Endothelial cell of umbilical vein (primary cell): ENCODE results near the gene HYAL3. TPM values are rescaled to one million over a fixed set of nuclear protein-coding genes. Genes with fewer than 3 reads are reported as not detected.

Experiments used
- BruUV-seq: library from RNA; stranded (reverse); fragments of 400-500 nt; replicated peaks from 2 replicates; lab custom pipeline; 2021; lab: Mats Ljungman, UMichigan
- CTCF ChIA-PET: fragments of 300-600, 350-600 bp; sonication (Branson Sonifier 250); formaldehyde crosslinking; loops from one replicate; lab custom pipeline; 2021; ENCODE audit warnings: antibody characterized with exemption, inconsistent platforms; lab: Charles Lee
- POLR2A ChIA-PET: fragments of 300-600, 350-600 bp; sonication (Branson Sonifier 250); formaldehyde crosslinking; loops from one replicate; lab custom pipeline; 2021; ENCODE audit warnings: antibody characterized with exemption, inconsistent platforms; lab: Charles Lee
- DNase-seq: peaks from one replicate; pipeline ENCODE4 v3.0.0-alpha.2; 2011; ENCODE audit warnings: low read depth, low spot score
- FAIRE-seq: peaks from 2 replicates; lab custom pipeline; 2011; peaks lifted over from hg19 to GRCh38; lab: Jason Lieb, UNC
- H2AFZ ChIP-seq: 2 replicates; pipeline ENCODE4 v1.6.0; 2012; ENCODE audit warnings: low read depth, low read length, control low read depth, inconsistent platforms
- H3K27ac ChIP-seq: 2 replicates; pipeline ENCODE4 v1.5.1; 2011; ENCODE audit warnings: low read depth, mild to moderate bottlenecking, control low read depth, low read length, moderate library complexity; ENCODE audit not compliant: insufficient read depth
- H3K27me3 ChIP-seq, 2 experiments: 2 replicates each; pipeline versions ENCODE4 v1.6.0 to v1.6.1; 2011; ENCODE audit warnings: low read length in 2 of 2, mixed read lengths in 1 of 2; ENCODE audit not compliant: control insufficient read depth in 2 of 2, insufficient read depth in 2 of 2
- H3K36me3 ChIP-seq, 2 experiments: 2 replicates in 1 of 2; 3 replicates in 1 of 2; pipeline ENCODE4 v1.5.1; 2011; ENCODE audit warnings: low read length in 2 of 2, mild to moderate bottlenecking in 1 of 2, moderate library complexity in 1 of 2; ENCODE audit not compliant: control insufficient read depth in 2 of 2, insufficient read depth in 2 of 2; ENCODE audit errors: extremely low read depth in 1 of 2
- H3K4me1 ChIP-seq: 3 replicates; pipeline ENCODE4 v1.5.1; 2011; ENCODE audit warnings: mild to moderate bottlenecking, low read length; ENCODE audit not compliant: control insufficient read depth, insufficient read depth; ENCODE audit errors: extremely low read depth
- H3K4me2 ChIP-seq: 2 replicates; pipeline ENCODE4 v1.6.1; 2011; ENCODE audit warnings: low read length, control low read depth, mixed read lengths; ENCODE audit not compliant: insufficient read depth
- H3K4me3 ChIP-seq, 3 experiments: fragments of 200-600 bp in 1 of 3; sonication (generic), shearing (Covaris generic) in 1 of 3; replicated peaks in 1 of 3; 2 replicates each; pipeline ENCODE4 v1.5.1; 2011 to 2016; ENCODE audit warnings: control low read depth in 3 of 3, low read length in 3 of 3, mild to moderate bottlenecking in 2 of 3, inconsistent platforms in 1 of 3, low read depth in 1 of 3, moderate library complexity in 1 of 3; ENCODE audit not compliant: insufficient read depth in 1 of 3
- H3K79me2 ChIP-seq: 2 replicates; pipeline ENCODE4 v1.6.0; 2012; ENCODE audit warnings: low read length, inconsistent platforms; ENCODE audit not compliant: control insufficient read depth, insufficient read depth
- H3K9ac ChIP-seq: replicated peaks from 2 replicates; pipeline ENCODE3; 2011; ENCODE audit warnings: low read length, control low read depth; ENCODE audit not compliant: insufficient read depth; ENCODE audit errors: extremely low read depth
- H3K9me1 ChIP-seq: replicated peaks from 3 replicates; pipeline ENCODE4 v1.6.0; 2011; ENCODE audit warnings: mild to moderate bottlenecking, low read length; ENCODE audit not compliant: control insufficient read depth, insufficient read depth; ENCODE audit errors: extremely low read depth
- H3K9me3 ChIP-seq: replicated peaks from 2 replicates; pipeline ENCODE4 v1.5.1; 2012; ENCODE audit warnings: low read length, inconsistent platforms; ENCODE audit not compliant: control insufficient read depth, insufficient read depth
- H4K20me1 ChIP-seq: replicated peaks from 2 replicates; pipeline ENCODE3; 2011; ENCODE audit warnings: mild to moderate bottlenecking, low read length; ENCODE audit not compliant: control insufficient read depth, insufficient read depth; ENCODE audit errors: extremely low read depth
- CTCF ChIP-seq, 2 donors: IDR thresholded peaks; 1 replicate in 1 of 2; 2 replicates in 1 of 2; pipeline ENCODE4 v1.5.1; 2011; ENCODE audit warnings: low read length in 2 of 2, mild to moderate bottlenecking in 2 of 2, moderate library complexity in 2 of 2, control low read depth in 1 of 2, inconsistent platforms in 1 of 2, low read depth in 1 of 2; ENCODE audit not compliant: insufficient read depth in 1 of 2; ENCODE audit errors: extremely low read depth in 1 of 2
- EZH2 ChIP-seq: IDR thresholded peaks from 2 replicates; pipeline ENCODE4 v1.6.1; 2012; ENCODE audit warnings: borderline replicate concordance, low read depth, mild to moderate bottlenecking, moderate library complexity, low read length, inconsistent platforms; ENCODE audit not compliant: severe bottlenecking
- FOS ChIP-seq: IDR thresholded peaks from 2 replicates; pipeline ENCODE4 v1.6.1; 2011; ENCODE audit warnings: mild to moderate bottlenecking, low read length, moderate library complexity, borderline replicate concordance; ENCODE audit not compliant: insufficient read depth
- GATA2 ChIP-seq: IDR thresholded peaks from 2 replicates; pipeline ENCODE4 v1.7.0; 2011; ENCODE audit warnings: low read depth, mild to moderate bottlenecking, moderate library complexity, mixed read lengths, low read length; ENCODE audit not compliant: insufficient read length, insufficient read depth
- JUN ChIP-seq: IDR thresholded peaks from 2 replicates; pipeline ENCODE4 v1.6.1; 2011; ENCODE audit warnings: borderline replicate concordance, low read depth; ENCODE audit not compliant: insufficient read length, insufficient read depth
- MAX ChIP-seq: IDR thresholded peaks from 2 replicates; pipeline ENCODE4 v1.6.1; 2011; ENCODE audit not compliant: insufficient read depth, insufficient read length
- MYC ChIP-seq: IDR thresholded peaks from one replicate; pipeline ENCODE4 v1.6.1; 2011; ENCODE audit warnings: mild to moderate bottlenecking, low read depth, low read length
- POLR2A ChIP-seq: IDR thresholded peaks from 2 replicates; pipeline ENCODE4 v1.6.1; 2012; ENCODE audit warnings: low read depth, mild to moderate bottlenecking, control low read depth, low read length
- POLR2AphosphoS5 ChIP-seq: IDR thresholded peaks from 2 replicates; pipeline ENCODE4 v1.6.1; 2012; ENCODE audit warnings: low read depth, mild to moderate bottlenecking, control low read depth, low read length, moderate library complexity; ENCODE audit not compliant: insufficient read depth
- dilution Hi-C: fragments of 300-500 bp; cut with MboI; formaldehyde crosslinking; loops from one replicate; pipeline ENCODE4 v1.15.0; 2019; ENCODE audit warnings: low sequenced_read_pairs; ENCODE audit not compliant: extremely low pct_ligation_motif_present
- intact Hi-C: fragments of 100-400 bp; cut with micrococcal nuclease; formaldehyde crosslinking; loops from one replicate; pipeline ENCODE4 v1.10.0; 2022
- polyA plus RNA-seq, 4 experiments: library from polyadenylated mRNA; depleted of rRNA in 3 of 4; stranded (reverse) in 3 of 4; unstranded in 1 of 4; fragments of >200 nt; gene quantifications; 2 replicates each; pipeline versions ENCODE4 v1.2.1 to v1.2.3, GENCODE V29; 2011 to 2012; ENCODE audit warnings: missing spikeins in 1 of 4
- total RNA-seq: library from RNA; stranded (reverse); gene quantifications from 2 replicates; pipeline ENCODE4 v1.2.3, GENCODE V29; 2021

The HYAL3 gene
- total and polyA plus RNA-seq, 2 donors (not counting 3 experiments of a cell fraction or from before 2014, with no cell fraction given), result 4.8 to 11.5 TPM

- Histone ChIP-seq H3K4me1 (peaks cover 94% of the 10 kb centered on the region), H2AFZ (no peak overlapping the region), H3K79me2 (peaks cover 91% of the 10 kb centered on the region), H4K20me1 (no peaks in the 10 kb centered on the region), H3K36me3 (peaks cover 6 to 26% of the 10 kb centered on the region in 2 experiments), H3K9ac (peak overlapping the region; percentile 76), H3K27ac (peak overlapping the region; percentile 97), H3K9me1 (no peaks in the 10 kb centered on the region), H3K4me2 (peak overlapping the region; percentile 63), H3K4me3 (peak overlapping the region in 1 of 3 experiments; percentile 11), H3K27me3 (no peaks in the 10 kb centered on the region), H3K9me3 (no peaks in the 10 kb centered on the region)
- dilution Hi-C loops, result loop anchor here (5.0 kb wide), 1 partner anchor 61 kb away; no protein-coding TSS in a partner anchor
- intact Hi-C loops, result loop anchor here (2.0 kb wide), 1 partner anchor 56 kb away; the partner anchor contains the start of genes HYAL3 and NAA80
- DNase-seq (peak; percentile 93), FAIRE-seq (peak; percentile 99)
- TF ChIP-seq EZH2, result no peak
- no peak for TF ChIP-seq GATA2
- TF ChIP-seq MYC, result no peak
- peak; percentile 24 for TF ChIP-seq FOS
- no peak for TF ChIP-seq POLR2A
- TF ChIP-seq MAX, result no peak
- peak; percentile 68 for TF ChIP-seq POLR2AphosphoS5
- peak; percentile 63 for TF ChIP-seq JUN
- TF ChIP-seq CTCF (IDR thresholded peaks at IDR 0.05; ENCODE audit: extremely low read depth in 1 of 2, insufficient read depth in 1 of 2, low read depth in 1 of 2, low read length in 2 of 2), result no peak
- BruUV-seq, result no TSS peak
- POLR2A ChIA-PET, result interaction anchor here (0.6 to 1.5 kb wide), 6 partner anchors 8 to 79 kb away, joined by 3 to 11 read pairs (median 4); no protein-coding TSS in a partner anchor
- CTCF ChIA-PET, result interaction anchor here (0.6 to 5.6 kb wide), 12 partner anchors 8 to 104 kb away, joined by 3 to 54 read pairs (median 4); partner anchors contain the start of gene GNAI2
Observed at GRCh38 chr3:50242851-50243542, 56.2 kb downstream of the HYAL3 start.

Other genes with a start within 250 kb of the HYAL3 start
- gene RBM5, start 210.5 kb downstream of the HYAL3 start, total RNA-seq, result 188 and 190 TPM in 2 replicates
- 218 and 281 TPM in 2 replicates for gene RBM5, start 210.5 kb downstream of the HYAL3 start, polyA plus RNA-seq
- gene SEMA3F, start 144.1 kb downstream of the HYAL3 start, total RNA-seq, result 99.1 and 143 TPM in 2 replicates
- gene SEMA3F, start 144.1 kb downstream of the HYAL3 start, polyA plus RNA-seq, result 64.8 and 65.8 TPM in 2 replicates
- gene GNAT1, start 107.8 kb downstream of the HYAL3 start, total RNA-seq, result 0.77 and 0.78 TPM in 2 replicates
- 0.05 TPM in 1 of 2 replicates, not detected in the other for gene GNAT1, start 107.8 kb downstream of the HYAL3 start, polyA plus RNA-seq
- gene SLC38A3, start 94.1 kb downstream of the HYAL3 start, total RNA-seq, result 0.60 and 0.65 TPM in 2 replicates
- gene SLC38A3, start 94.1 kb downstream of the HYAL3 start, polyA plus RNA-seq, result 0.94 and 1.1 TPM in 2 replicates
- gene GNAI2, start 63.2 kb downstream of the HYAL3 start, total RNA-seq, result 767 and 773 TPM in 2 replicates
- 1,875 and 2,290 TPM in 2 replicates for gene GNAI2, start 63.2 kb downstream of the HYAL3 start, polyA plus RNA-seq
- gene SEMA3B, start 30.3 kb downstream of the HYAL3 start, total RNA-seq, result 0.97 and 1.5 TPM in 2 replicates
- 1.2 and 1.4 TPM in 2 replicates for gene SEMA3B, start 30.3 kb downstream of the HYAL3 start, polyA plus RNA-seq
- not detected in 2 replicates for gene LSMEM2, start 20.3 kb downstream of the HYAL3 start, total RNA-seq
- not detected in 2 replicates for gene LSMEM2, start 20.3 kb downstream of the HYAL3 start, polyA plus RNA-seq
- gene IFRD2, start 7.0 kb downstream of the HYAL3 start, total RNA-seq, result 109 and 111 TPM in 2 replicates
- gene IFRD2, start 7.0 kb downstream of the HYAL3 start, polyA plus RNA-seq, result 99.4 and 101 TPM in 2 replicates
- 9.0 and 9.7 TPM in 2 replicates for gene NAA80, start within 50 bp of the HYAL3 start, total RNA-seq
- gene NAA80, start within 50 bp of the HYAL3 start, polyA plus RNA-seq, result 13.1 and 17.7 TPM in 2 replicates
- gene HYAL1, start 4.2 kb upstream of the HYAL3 start, total RNA-seq, result 1.6 and 2.2 TPM in 2 replicates
- gene HYAL1, start 4.2 kb upstream of the HYAL3 start, polyA plus RNA-seq, result 3.3 and 3.8 TPM in 2 replicates
- 266 and 279 TPM in 2 replicates for gene HYAL2, start 23.3 kb upstream of the HYAL3 start, total RNA-seq
- gene HYAL2, start 23.3 kb upstream of the HYAL3 start, polyA plus RNA-seq, result 970 and 1,145 TPM in 2 replicates
- 30.0 and 31.0 TPM in 2 replicates for gene TUSC2, start 28.8 kb upstream of the HYAL3 start, total RNA-seq
- 84.8 and 89.0 TPM in 2 replicates for gene TUSC2, start 28.8 kb upstream of the HYAL3 start, polyA plus RNA-seq
- gene RASSF1, start 41.4 kb upstream of the HYAL3 start, total RNA-seq, result 27.0 and 31.9 TPM in 2 replicates
- 52.2 and 59.7 TPM in 2 replicates for gene RASSF1, start 41.4 kb upstream of the HYAL3 start, polyA plus RNA-seq
- gene ZMYND10, start 46.3 kb upstream of the HYAL3 start, total RNA-seq, result 0.38 and 0.51 TPM in 2 replicates
- 0.25 and 0.33 TPM in 2 replicates for gene ZMYND10, start 46.3 kb upstream of the HYAL3 start, polyA plus RNA-seq
- gene NPRL2, start 51.4 kb upstream of the HYAL3 start, total RNA-seq, result 13.4 and 14.5 TPM in 2 replicates
- gene NPRL2, start 51.4 kb upstream of the HYAL3 start, polyA plus RNA-seq, result 30.6 and 33.5 TPM in 2 replicates
- 13.6 and 16.3 TPM in 2 replicates for gene CYB561D2, start 51.5 kb upstream of the HYAL3 start, total RNA-seq
- 46.0 and 55.8 TPM in 2 replicates for gene CYB561D2, start 51.5 kb upstream of the HYAL3 start, polyA plus RNA-seq
- 43.2 and 44.7 TPM in 2 replicates for gene TMEM115, start 60.1 kb upstream of the HYAL3 start, total RNA-seq
- 65.5 and 90.1 TPM in 2 replicates for gene TMEM115, start 60.1 kb upstream of the HYAL3 start, polyA plus RNA-seq
- not detected in 2 replicates for gene CACNA2D2, start 204.2 kb upstream of the HYAL3 start, total RNA-seq
- gene CACNA2D2, start 204.2 kb upstream of the HYAL3 start, polyA plus RNA-seq, result 0.15 and 0.21 TPM in 2 replicates